OCI-LY1 (cell line): Measurements from ENCODE around the gene VSIG10L2.

ENCODE experiments used
- H2AFZ ChIP-seq: fragments of 200-600 bp; sonication (generic), shearing (Covaris generic); 2 replicates; pipeline ENCODE4 v1.6.0; 2014; ENCODE audit warnings: antibody characterized with exemption, mild to moderate bottlenecking, low read length
- H3F3A ChIP-seq: fragments of 200-600 bp; sonication (generic), shearing (Covaris generic); 2 replicates; pipeline ENCODE4 v1.6.0; 2014; ENCODE audit warnings: mild to moderate bottlenecking, antibody characterized with exemption, low read length, moderate library complexity; ENCODE audit not compliant: insufficient read depth
- H3K27ac ChIP-seq: fragments of 200-600 bp; sonication (generic); 2 replicates; pipeline ENCODE4 v1.5.1; 2014; ENCODE audit warnings: low read length, mixed run types, mild to moderate bottlenecking, low read depth; ENCODE audit not compliant: poor library complexity, severe bottlenecking
- H3K27me3 ChIP-seq: fragments of 200-600 bp; sonication (generic); 2 replicates; pipeline ENCODE4 v1.6.0; 2014; ENCODE audit warnings: antibody characterized with exemption, mild to moderate bottlenecking, low read length, moderate library complexity; ENCODE audit not compliant: insufficient read depth
- H3K36me3 ChIP-seq: fragments of 200-600 bp; sonication (generic); 2 replicates; pipeline ENCODE4 v1.6.1; 2014; ENCODE audit warnings: mild to moderate bottlenecking, antibody characterized with exemption, low read length, moderate library complexity, mixed read lengths; ENCODE audit not compliant: insufficient read depth
- H3K4me1 ChIP-seq: fragments of 200-600 bp; sonication (generic); 2 replicates; pipeline ENCODE4 v1.5.1; 2014; ENCODE audit warnings: mild to moderate bottlenecking, low read length, moderate library complexity; ENCODE audit not compliant: insufficient read depth, severe bottlenecking
- H3K4me2 ChIP-seq: fragments of 200-600 bp; sonication (generic), shearing (Covaris generic); 2 replicates; pipeline ENCODE4 v1.6.1; 2014; ENCODE audit warnings: low read length
- H3K4me3 ChIP-seq: fragments of 200-600 bp; sonication (generic); 2 replicates; pipeline ENCODE4 v1.5.1; 2014; ENCODE audit warnings: low read length, low read depth, mild to moderate bottlenecking, mixed read lengths; ENCODE audit not compliant: poor library complexity, severe bottlenecking
- H3K79me2 ChIP-seq: fragments of 200-600 bp; shearing (Covaris generic); 2 replicates; pipeline ENCODE4 v1.6.1; 2016; ENCODE audit warnings: mixed run types, low read length, mixed read lengths; ENCODE audit not compliant: insufficient read depth
- H3K9ac ChIP-seq: fragments of 200-600 bp; sonication (generic), shearing (Covaris generic); 2 replicates; pipeline ENCODE4 v1.6.1; 2014; ENCODE audit warnings: mild to moderate bottlenecking, low read length, mixed read lengths
- H3K9me2 ChIP-seq: fragments of 200-600 bp; sonication (generic), shearing (Covaris generic); 2 replicates; pipeline ENCODE4 v1.6.1; 2014; ENCODE audit warnings: low read depth, mild to moderate bottlenecking, low read length, mixed read lengths
- H3K9me3 ChIP-seq: fragments of 200-600 bp; shearing (Covaris generic); 2 replicates; pipeline ENCODE4 v1.6.1; 2014; ENCODE audit warnings: low read length, mixed read lengths
- H4K20me1 ChIP-seq: fragments of 200-600 bp; sonication (generic), shearing (Covaris generic); 2 replicates; pipeline ENCODE4 v1.6.0; 2016; ENCODE audit warnings: mild to moderate bottlenecking, low read length; ENCODE audit not compliant: insufficient read depth
- CTCF ChIP-seq: fragments of 200-600 bp; sonication (generic), shearing (Covaris generic); IDR thresholded peaks from 2 replicates; pipeline ENCODE4 v1.5.1; 2017; ENCODE audit warnings: mild to moderate bottlenecking, antibody characterized with exemption, low read length, moderate library complexity, mixed read lengths
- EZH2 ChIP-seq: fragments of 200-600 bp; sonication (generic), shearing (Covaris generic); IDR thresholded peaks from 2 replicates; pipeline ENCODE4 v1.8.0; 2017; ENCODE audit warnings: borderline replicate concordance, mixed run types, mild to moderate bottlenecking, antibody characterized with exemption, low read length, moderate library complexity, mixed read lengths

The VSIG10L2 gene

GRCh38 chr11:125923012-125923579, 22.7 kb upstream of the VSIG10L2 start:
- no peaks in the 10 kb centered on the region for H3K79me2 ChIP-seq
- H3K4me3 ChIP-seq: no peak overlapping the region
- no peaks in the 10 kb centered on the region for H3K36me3 ChIP-seq
- no peaks in the 10 kb centered on the region for H3K9me2 ChIP-seq
- no peaks in the 10 kb centered on the region for H4K20me1 ChIP-seq
- H3K4me1 ChIP-seq: no peaks in the 10 kb centered on the region
- H3K9ac ChIP-seq: no peak overlapping the region
- H3K27me3 ChIP-seq: no peaks in the 10 kb centered on the region
- no peak for TF ChIP-seq EZH2
- peak; percentile 58 for TF ChIP-seq CTCF
- H3F3A ChIP-seq: no peaks in the 10 kb centered on the region
- no peak overlapping the region for H3K27ac ChIP-seq
- no peaks in the 10 kb centered on the region for H3K9me3 ChIP-seq
- no peak overlapping the region for H3K4me2 ChIP-seq
- no peak overlapping the region for H2AFZ ChIP-seq

- TF ChIP-seq CTCF: no peak
- TF ChIP-seq EZH2: no peak
- H3K9me2 ChIP-seq: no peaks in the 10 kb centered on the region
- H2AFZ ChIP-seq: no peak overlapping the region
- H3K9me3 ChIP-seq: no peaks in the 10 kb centered on the region
- no peak overlapping the region for H3K4me2 ChIP-seq
- H3K27ac ChIP-seq: no peak overlapping the region
- no peaks in the 10 kb centered on the region for H3F3A ChIP-seq
- no peaks in the 10 kb centered on the region for H4K20me1 ChIP-seq
- H3K36me3 ChIP-seq: no peaks in the 10 kb centered on the region
- H3K4me3 ChIP-seq: no peak overlapping the region
- H3K9ac ChIP-seq: no peak overlapping the region
- H3K27me3 ChIP-seq: no peaks in the 10 kb centered on the region
- no peaks in the 10 kb centered on the region for H3K79me2 ChIP-seq
- no peaks in the 10 kb centered on the region for H3K4me1 ChIP-seq
Measured at GRCh38 chr11:125923633-125924032, 22.2 kb upstream of the VSIG10L2 start.

- Histone ChIP-seq H4K20me1 (no peaks in the 10 kb centered on the region), H3K9me3 (no peaks in the 10 kb centered on the region), H3K4me2 (no peak overlapping the region), H3F3A (no peaks in the 10 kb centered on the region), H2AFZ (no peak overlapping the region), H3K27ac (no peak overlapping the region), H3K36me3 (no peaks in the 10 kb centered on the region), H3K4me3 (no peak overlapping the region), H3K9ac (no peak overlapping the region), H3K27me3 (no peaks in the 10 kb centered on the region), H3K4me1 (no peaks in the 10 kb centered on the region), H3K79me2 (no peaks in the 10 kb centered on the region), H3K9me2 (no peaks in the 10 kb centered on the region)
- TF ChIP-seq CTCF (no peak), EZH2 (no peak)
Measured at GRCh38 chr11:125924384-125925007, 21.3 kb upstream of the VSIG10L2 start.
